ENCODE data around the gene FRMPD2.

- TF ChIP-seq EZH2phosphoT487 (IDR thresholded peaks at IDR 0.05; ENCODE audit: insufficient read depth, low read depth), result no peak
- TF ChIP-seq EZH2 (IDR thresholded peaks at IDR 0.05; ENCODE audit: insufficient read depth, poor library complexity, severe bottlenecking), result no peak
These were observed 9.6 kb upstream of the FRMPD2 start for GRCh38 chr10:48284002-48284546.
